HG02852 (cell line): ENCODE measurements around the gene KCMF1.

ENCODE experiments used
- ATAC-seq: cut with Tn5 transposase; IDR thresholded peaks from one replicate; pipeline ENCODE4 v1.9.1; 2021; ENCODE audit warnings: mild to moderate bottlenecking, moderate library complexity; ENCODE audit not compliant: unreplicated experiment

Gene KCMF1

GRCh38 chr2:84954329-84954728 is 16.6 kb upstream of the KCMF1 start:
- ATAC-seq, result no peak

GRCh38 chr2:84956334-84957297 is 14.3 kb upstream of the KCMF1 start:
- ATAC-seq, result no peak

DNA sequence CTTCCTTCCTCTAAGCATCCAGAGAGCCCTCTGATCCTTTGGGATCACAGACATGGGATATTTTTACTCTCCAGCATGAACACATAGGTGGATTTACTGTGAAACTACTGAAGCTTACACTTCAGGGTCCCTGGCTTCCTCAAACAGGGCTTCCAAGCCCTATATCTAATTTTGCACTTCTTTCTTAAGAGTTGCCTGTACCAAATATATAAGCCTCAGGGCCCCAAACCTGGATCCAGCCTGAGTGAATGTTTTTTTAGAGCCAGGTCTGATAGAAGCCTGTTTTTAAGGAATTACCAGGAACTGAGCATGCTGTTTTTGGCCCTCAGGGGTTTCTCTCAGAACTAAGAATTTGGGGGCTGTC is 13.2 kb upstream of the KCMF1 start:
- no peak for ATAC-seq

GRCh38 chr2:84958135-84959059 is 12.6 kb upstream of the KCMF1 start:
- ATAC-seq, result no peak

- no peak for ATAC-seq
These were observed 11.8 kb upstream of the KCMF1 start for GRCh38 chr2:84959095-84959565.

DNA sequence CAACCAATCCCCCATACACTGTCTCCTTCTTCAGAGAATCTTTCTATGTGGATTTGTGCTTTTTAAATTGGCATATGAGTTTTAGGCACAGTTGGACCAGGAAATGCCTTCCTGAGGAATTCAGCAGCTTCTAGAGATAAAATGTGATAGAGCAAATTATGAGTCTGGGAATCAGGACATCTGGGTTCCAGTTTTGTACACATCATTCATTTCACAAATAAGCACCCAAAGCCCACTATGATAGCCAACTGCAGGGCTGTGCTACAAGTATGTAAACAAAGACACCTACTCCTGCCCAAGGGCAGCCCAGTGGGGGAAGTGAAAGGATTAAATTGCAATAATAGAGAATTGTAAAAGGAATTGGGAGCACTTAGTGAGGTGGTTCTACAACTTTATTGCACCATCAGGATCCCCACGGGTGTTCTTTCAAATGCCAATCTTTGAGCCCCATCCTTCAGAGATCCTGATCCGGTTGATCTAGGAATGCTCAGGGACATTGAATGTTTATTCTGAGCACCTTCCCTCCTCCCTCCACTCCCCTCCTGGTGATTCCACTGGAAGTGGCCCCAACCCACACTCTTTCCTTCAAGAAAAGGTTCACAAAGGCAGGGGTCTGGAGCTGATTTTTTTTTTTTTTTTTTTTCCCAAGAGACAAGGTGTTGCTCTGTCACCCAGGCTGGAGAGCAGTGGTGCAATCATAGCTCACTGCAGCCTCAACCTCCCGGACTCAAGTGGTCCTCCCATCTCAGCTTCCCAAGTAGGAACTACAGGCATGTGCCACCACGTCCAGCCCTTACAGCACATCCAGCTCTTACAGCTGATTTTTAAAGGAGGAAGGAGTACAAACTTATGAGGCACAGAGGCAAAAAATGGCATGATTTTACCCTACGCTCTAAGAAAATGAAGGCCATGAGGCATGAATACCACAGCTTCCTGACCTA is 11.1 kb upstream of the KCMF1 start:
- ATAC-seq, result no peak

GRCh38 chr2:84962917-84963316 is 8.0 kb upstream of the KCMF1 start:
- no peak for ATAC-seq

GRCh38 chr2:84963323-84963691 is 7.7 kb upstream of the KCMF1 start:
- no peak for ATAC-seq

DNA sequence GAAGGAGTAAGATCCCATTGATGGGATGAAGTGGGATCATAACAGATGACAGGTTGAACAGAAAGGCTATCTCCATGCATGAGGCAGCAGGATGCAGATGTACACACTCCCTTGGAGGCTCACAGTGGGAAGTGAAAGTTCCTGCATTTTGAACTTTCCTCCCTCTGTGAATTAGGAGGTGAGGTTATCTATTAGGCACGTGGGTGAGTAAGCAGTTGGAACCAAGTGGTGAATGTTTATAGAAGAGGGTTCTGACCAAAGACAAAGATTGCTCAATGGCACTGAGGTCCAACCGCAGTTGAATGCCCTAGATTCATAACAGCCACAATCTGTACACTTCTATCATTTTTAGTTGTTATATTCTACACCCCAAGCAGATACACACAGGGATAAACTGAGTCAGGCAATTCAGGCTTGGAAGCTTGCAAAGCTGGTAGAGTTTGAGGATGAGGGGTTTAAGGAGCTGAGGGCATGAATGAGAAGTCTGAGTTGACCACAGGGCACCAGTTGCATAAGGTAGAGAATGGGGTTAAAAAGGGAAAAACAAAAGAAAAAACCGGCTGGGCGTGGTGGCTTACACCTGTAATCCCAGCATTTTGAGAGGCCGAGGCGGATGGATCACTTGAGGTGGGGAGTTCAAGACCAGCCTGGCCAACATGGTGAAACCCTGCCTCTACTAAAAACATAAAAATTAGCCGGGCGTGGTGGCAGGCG is 7.1 kb upstream of the KCMF1 start:
- no peak for ATAC-seq

- ATAC-seq, result no peak
These were observed 6.4 kb upstream of the KCMF1 start for GRCh38 chr2:84964406-84965191.

- no peak for ATAC-seq
These were observed 5.8 kb upstream of the KCMF1 start for GRCh38 chr2:84965192-84965516.

DNA sequence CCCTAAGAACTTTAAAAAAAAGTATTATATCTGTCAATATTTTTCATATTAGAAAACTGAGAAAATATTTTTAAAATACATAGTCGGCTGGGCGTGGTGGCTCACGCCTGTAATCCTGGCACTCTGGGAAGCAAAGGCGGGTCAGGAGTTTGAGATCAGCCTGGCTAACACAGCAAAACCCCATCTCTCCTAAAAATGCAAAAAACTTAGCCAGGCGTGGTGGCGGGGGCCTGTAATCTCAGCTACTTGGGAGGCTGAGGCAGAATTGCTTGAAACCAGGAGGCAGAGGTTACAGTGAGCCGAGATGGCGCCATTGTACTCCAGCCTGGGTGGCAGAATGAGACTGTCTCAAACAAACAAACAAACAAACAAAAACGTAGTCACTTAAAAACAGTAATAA is 5.1 kb upstream of the KCMF1 start:
- no peak for ATAC-seq

GRCh38 chr2:84966731-84967130 is 4.2 kb upstream of the KCMF1 start:
- ATAC-seq, result no peak

GRCh38 chr2:84969511-84970209 is 1.3 kb upstream of the KCMF1 start:
- no peak for ATAC-seq

DNA sequence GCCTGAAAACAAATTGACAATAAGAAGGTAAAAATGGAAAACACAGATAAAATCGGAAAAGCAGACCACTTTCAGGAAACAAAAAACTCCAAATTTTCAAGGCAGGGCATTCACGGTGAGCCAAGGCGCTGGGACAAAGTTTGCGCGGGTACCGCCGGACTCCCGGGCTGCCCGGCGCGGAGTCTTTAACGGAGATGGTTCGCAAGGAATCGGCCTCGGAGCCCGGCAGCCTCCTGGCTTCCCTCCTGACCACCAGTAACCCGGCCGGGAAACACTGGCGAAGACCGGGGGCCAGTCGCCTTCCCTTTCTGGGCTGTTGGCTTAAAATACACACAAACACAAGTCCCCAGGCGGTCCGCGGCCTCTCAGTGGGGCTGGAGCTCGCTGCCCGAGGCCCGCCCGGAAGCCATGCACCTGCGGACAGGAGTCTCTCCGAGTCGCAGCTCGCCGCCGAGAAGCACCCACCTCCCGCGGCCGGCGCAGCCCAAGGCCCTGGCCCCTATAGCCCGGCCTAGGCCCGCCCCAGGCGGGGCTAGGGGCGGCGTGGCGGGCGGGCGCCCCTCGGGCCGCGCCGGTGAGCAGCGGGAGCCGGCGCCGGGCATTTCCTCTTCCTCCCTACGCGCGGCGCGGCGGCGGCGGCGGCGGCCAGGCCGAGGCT is 622 bp upstream of the KCMF1 start:
- ATAC-seq, result peak; percentile 39

DNA sequence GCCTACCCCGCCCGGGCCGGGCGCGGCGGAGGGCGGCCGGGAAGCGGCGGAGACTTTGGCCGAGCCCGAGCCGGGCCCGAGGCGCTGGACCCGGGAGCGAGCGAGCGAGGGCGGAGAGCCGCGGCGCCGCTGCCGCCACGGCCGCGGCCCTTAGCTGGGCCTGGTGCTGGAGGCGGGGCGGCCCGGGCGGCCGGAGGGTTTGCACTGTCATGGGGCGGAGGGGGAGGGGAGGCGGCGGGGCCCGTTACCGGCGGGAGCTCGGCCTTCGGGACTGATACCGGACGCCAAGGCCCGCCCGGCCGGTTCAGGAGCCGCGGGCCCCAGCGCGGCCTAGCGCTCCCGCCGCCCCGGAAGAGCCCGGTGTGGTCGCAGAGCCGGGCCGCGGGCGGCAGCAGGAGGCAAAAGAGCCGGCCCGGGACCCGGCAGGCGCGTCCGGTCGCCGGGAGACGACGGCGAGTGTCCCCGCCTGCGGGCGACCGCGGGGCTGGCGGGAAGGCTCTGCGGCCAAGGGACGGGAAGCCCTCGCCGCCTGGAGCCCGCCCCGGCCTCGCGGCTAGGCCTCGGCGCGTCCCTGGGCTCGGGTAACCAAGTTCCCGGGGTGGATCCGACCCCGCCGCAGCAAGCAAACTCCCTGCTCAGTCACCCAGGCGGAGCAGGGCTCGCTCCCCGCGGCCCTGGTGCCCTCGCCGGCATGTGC is 697 bp downstream of the KCMF1 start:
- ATAC-seq, result peak; percentile 43

- no peak for ATAC-seq
These were observed 1.3 kb downstream of the KCMF1 start for GRCh38 chr2:84972207-84972783.
